K562 (cell line): ENCODE results near the gene CDK11B.
"Not testable (repeated sequence)": the region's sequence is repeated elsewhere in the genome, so short reads cannot be mapped to it uniquely, and the experiment has no call there.

Experiments used
- CTCF ChIP-seq, 3 experiments: IDR thresholded peaks in 2 of 3; conservative IDR thresholded peaks in 1 of 3; 2 replicates each; pipeline ENCODE4 v1.5.1; 2011 to 2012; ENCODE audit warnings: low read length in 3 of 3, mild to moderate bottlenecking in 3 of 3, control low read depth in 2 of 3, improper control_type of control experiment in 1 of 3, inconsistent platforms in 1 of 3, low read depth in 1 of 3, mixed read lengths in 1 of 3, moderate library complexity in 1 of 3; ENCODE audit not compliant: insufficient read depth in 2 of 3
- EZH2 ChIP-seq: IDR thresholded peaks from 2 replicates; pipeline ENCODE4 v1.6.1; 2012; ENCODE audit warnings: low read depth, mild to moderate bottlenecking, inconsistent platforms, low read length, borderline replicate concordance
- FOXA1 ChIP-seq: fragments of 450-650 bp; IDR thresholded peaks from 2 replicates; pipeline ENCODE4 v1.6.1; 2016; ENCODE audit warnings: mild to moderate bottlenecking, borderline replicate concordance
- NFRKB ChIP-seq: fragments of 450-650 bp; IDR thresholded peaks from 2 replicates; pipeline ENCODE4 v1.6.1; 2016; ENCODE audit warnings: low read depth
- POU5F1 ChIP-seq: fragments of 150-350 bp; IDR thresholded peaks from 2 replicates; pipeline ENCODE4 v1.6.1; 2014; ENCODE audit warnings: borderline replicate concordance, low read length, low read depth, mild to moderate bottlenecking; ENCODE audit not compliant: partially characterized antibody
- PYGO2 ChIP-seq: fragments of 450-650 bp; IDR thresholded peaks from 2 replicates; pipeline ENCODE4 v1.6.1; 2016; ENCODE audit warnings: mild to moderate bottlenecking, missing genetic modification characterization, moderate library complexity, missing compliant biosample characterization
- RCOR1 ChIP-seq, 2 experiments: IDR thresholded peaks; 2 replicates each; pipeline ENCODE4 v1.6.1; 2012; ENCODE audit warnings: low read depth in 2 of 2, low read length in 2 of 2, borderline replicate concordance in 1 of 2, improper control_type of control experiment in 1 of 2
- SREBF1 ChIP-seq: fragments of 150-350 bp; IDR thresholded peaks from 2 replicates; pipeline ENCODE4 v1.6.1; 2014; ENCODE audit warnings: antibody characterized with exemption, low read depth, low read length, borderline replicate concordance
- SRF ChIP-seq, 2 experiments: fragments of 250-450, 450-650 bp in 1 of 2; sonication (Bioruptor Pico) in 1 of 2; sonication (generic) in 1 of 2; formaldehyde crosslinking; IDR thresholded peaks; 2 replicates each; pipeline versions ENCODE4 v1.5.0 to v1.5.1; 2020 to 2022; ENCODE audit warnings: mild to moderate bottlenecking in 1 of 2, missing genetic modification reagents in 1 of 2
- TRIM28 ChIP-seq: fragments of 450-650 bp; IDR thresholded peaks from 2 replicates; pipeline ENCODE4 v1.6.1; 2017
- U2AF2 ChIP-seq: fragments of 200-400 bp; formaldehyde crosslinking; optimal IDR thresholded peaks from 2 replicates; pipeline ENCODE3; 2017; ENCODE audit warnings: low read depth, mild to moderate bottlenecking, low read length
- TF ChIP-seq, protein P1 (sequence below), 2 experiments: fragments of 450-650 bp in 1 of 2; IDR thresholded peaks; 2 replicates each; pipeline ENCODE4 v1.6.1; 2011 to 2017; ENCODE audit warnings: low read depth in 2 of 2, antibody characterized with exemption in 1 of 2, borderline replicate concordance in 1 of 2, low read length in 1 of 2, mild to moderate bottlenecking in 1 of 2, mixed read lengths in 1 of 2; ENCODE audit not compliant: control insufficient read depth in 1 of 2
- TF ChIP-seq, protein P2 (sequence below): fragments of 250-450 bp; sonication (Bioruptor Pico); IDR thresholded peaks from 2 replicates; pipeline ENCODE4 v1.4.0; 2020; ENCODE audit warnings: mild to moderate bottlenecking, moderate library complexity

DNA sequence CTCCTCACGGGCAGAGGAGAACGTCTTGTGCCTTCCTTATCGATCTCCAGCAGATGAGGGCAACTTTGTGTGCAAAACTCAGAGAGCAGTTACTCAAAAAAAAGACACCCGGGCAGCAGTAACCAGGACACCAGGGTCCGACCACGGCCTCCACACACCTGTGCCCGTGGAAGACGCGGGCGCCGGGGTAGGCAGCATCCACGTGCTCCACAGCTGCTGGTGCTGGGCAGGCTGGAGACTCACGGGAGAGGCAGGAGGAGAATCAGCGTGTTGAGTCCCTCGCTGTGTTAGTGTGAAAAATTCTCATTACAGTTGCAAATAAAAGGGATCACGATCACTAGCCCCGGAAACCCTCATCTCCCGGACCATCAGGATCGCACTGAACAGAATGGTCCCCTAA lies 40.3 kb upstream of the CDK11B start:
- TF ChIP-seq U2AF2; SREBF1; FOXA1; CTCF (IDR thresholded peaks at IDR 0.05 in 2 of 3, conservative IDR thresholded peaks at IDR 0.05 in 1 of 3; ENCODE audit: insufficient read depth in 2 of 3, low read depth in 1 of 3, low read length in 3 of 3); PYGO2 (tag); TRIM28; SRF (CRISPR knock-in tag; IDR thresholded peaks at IDR 0.05); NFRKB; POU5F1; EZH2; RCOR1 (IDR thresholded peaks at IDR 0.05; ENCODE audit: borderline replicate concordance in 1 of 2, low read depth in 2 of 2, low read length in 2 of 2): not testable (repeated sequence)
- TF ChIP-seq, protein P1, sequence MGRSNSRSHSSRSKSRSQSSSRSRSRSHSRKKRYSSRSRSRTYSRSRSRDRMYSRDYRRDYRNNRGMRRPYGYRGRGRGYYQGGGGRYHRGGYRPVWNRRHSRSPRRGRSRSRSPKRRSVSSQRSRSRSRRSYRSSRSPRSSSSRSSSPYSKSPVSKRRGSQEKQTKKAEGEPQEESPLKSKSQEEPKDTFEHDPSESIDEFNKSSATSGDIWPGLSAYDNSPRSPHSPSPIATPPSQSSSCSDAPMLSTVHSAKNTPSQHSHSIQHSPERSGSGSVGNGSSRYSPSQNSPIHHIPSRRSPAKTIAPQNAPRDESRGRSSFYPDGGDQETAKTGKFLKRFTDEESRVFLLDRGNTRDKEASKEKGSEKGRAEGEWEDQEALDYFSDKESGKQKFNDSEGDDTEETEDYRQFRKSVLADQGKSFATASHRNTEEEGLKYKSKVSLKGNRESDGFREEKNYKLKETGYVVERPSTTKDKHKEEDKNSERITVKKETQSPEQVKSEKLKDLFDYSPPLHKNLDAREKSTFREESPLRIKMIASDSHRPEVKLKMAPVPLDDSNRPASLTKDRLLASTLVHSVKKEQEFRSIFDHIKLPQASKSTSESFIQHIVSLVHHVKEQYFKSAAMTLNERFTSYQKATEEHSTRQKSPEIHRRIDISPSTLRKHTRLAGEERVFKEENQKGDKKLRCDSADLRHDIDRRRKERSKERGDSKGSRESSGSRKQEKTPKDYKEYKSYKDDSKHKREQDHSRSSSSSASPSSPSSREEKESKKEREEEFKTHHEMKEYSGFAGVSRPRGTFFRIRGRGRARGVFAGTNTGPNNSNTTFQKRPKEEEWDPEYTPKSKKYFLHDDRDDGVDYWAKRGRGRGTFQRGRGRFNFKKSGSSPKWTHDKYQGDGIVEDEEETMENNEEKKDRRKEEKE (IDR thresholded peaks at IDR 0.05; ENCODE audit: borderline replicate concordance in 1 of 2, control insufficient read depth in 1 of 2, low read depth in 2 of 2, low read length in 1 of 2) = not testable (repeated sequence)
- TF ChIP-seq, protein P2, sequence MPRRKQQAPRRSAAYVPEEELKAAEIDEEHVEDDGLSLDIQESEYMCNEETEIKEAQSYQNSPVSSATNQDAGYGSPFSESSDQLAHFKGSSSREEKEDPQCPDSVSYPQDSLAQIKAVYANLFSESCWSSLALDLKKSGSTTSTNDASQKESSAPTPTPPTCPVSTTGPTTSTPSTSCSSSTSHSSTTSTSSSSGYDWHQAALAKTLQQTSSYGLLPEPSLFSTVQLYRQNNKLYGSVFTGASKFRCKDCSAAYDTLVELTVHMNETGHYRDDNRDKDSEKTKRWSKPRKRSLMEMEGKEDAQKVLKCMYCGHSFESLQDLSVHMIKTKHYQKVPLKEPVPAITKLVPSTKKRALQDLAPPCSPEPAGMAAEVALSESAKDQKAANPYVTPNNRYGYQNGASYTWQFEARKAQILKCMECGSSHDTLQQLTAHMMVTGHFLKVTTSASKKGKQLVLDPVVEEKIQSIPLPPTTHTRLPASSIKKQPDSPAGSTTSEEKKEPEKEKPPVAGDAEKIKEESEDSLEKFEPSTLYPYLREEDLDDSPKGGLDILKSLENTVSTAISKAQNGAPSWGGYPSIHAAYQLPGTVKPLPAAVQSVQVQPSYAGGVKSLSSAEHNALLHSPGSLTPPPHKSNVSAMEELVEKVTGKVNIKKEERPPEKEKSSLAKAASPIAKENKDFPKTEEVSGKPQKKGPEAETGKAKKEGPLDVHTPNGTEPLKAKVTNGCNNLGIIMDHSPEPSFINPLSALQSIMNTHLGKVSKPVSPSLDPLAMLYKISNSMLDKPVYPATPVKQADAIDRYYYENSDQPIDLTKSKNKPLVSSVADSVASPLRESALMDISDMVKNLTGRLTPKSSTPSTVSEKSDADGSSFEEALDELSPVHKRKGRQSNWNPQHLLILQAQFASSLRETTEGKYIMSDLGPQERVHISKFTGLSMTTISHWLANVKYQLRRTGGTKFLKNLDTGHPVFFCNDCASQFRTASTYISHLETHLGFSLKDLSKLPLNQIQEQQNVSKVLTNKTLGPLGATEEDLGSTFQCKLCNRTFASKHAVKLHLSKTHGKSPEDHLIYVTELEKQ = not testable (repeated sequence)
